NCI-H1694 treated with DMSO at 0.1 percent for 48 hours (cell line): ENCODE measurements around the gene ZNF778.
"Not testable (repeated sequence)": the region's sequence is repeated elsewhere in the genome, so short reads cannot be mapped to it uniquely, and the experiment has no call there.

Experiments
- DNase-seq: peaks from one replicate; lab custom pipeline; 2025; lab: John Stamatoyannopoulos, UW

Gene ZNF778

DNA sequence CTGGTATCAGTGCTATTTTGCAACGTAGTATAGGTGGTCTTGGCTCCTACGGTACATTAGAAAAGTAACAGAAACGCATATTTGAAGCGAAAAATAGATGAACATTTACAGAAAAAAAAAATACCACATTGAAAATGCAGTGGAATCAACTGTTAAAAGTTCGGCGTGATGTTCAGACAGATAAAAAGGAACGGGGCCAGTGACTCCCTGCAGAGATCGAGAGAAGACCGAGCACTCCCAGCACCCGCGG is 440 bp upstream of the ZNF778 start:
- no peak for DNase-seq

DNA sequence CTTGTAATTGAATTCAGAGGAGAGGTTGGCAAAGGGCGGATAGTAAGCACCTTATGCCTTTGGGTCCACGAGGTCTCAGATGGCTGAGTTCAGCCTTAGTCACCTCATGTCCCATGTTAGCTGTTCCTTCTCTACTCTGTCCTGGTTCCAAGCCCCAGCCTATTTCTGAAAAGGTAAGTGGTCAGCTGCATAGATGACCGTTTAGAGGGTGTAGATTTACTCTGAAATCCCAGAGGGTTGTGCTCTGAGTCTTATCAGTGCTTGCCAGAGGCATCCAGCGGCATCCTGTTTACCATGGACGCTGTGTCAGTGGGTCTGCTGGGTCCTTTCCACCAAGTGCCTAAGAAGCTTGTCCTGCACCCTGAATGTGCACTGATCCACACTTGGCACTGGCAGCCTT is 1.9 kb downstream of the ZNF778 start:
- no peak for DNase-seq

DNA sequence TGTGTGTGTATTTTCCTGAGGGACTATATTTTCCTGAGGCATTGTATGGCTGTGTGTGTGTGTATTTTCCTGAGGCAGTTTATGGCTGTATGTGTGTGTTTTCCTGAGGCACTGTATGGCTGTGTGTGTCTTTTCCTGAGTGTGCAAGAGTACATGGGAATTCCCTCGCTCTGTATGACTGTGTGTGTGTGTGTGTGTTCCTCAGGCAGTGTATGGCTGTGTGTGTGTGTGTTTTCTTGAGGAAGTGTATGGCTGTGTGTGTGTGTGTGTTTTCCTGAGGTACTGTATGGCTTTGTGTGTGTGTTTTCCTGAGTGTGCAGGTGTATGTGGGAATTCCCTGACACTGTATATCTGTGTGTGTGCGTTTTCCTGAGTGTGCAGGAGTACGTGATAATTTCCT is 4.1 kb downstream of the ZNF778 start:
- DNase-seq = no peak

DNA sequence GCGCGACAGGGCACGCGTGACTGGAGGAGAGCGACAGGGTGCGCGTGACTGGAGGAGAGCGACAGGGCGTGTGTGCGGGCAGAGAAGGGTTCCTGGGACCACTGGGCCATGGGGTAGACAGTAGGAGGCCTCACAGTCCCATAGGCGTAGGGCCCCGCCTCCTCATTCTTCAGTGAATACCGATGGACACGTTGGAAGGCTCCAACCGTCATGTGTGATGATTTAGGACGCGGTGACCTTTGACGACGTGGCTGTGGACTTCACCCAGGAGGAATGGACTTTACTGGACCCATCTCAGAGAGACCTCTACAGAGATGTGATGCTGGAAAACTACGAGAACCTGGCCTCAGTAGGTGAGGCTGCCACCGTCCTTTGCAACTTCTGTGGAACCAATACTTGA is 5.4 kb downstream of the ZNF778 start:
- no peak for DNase-seq

DNA sequence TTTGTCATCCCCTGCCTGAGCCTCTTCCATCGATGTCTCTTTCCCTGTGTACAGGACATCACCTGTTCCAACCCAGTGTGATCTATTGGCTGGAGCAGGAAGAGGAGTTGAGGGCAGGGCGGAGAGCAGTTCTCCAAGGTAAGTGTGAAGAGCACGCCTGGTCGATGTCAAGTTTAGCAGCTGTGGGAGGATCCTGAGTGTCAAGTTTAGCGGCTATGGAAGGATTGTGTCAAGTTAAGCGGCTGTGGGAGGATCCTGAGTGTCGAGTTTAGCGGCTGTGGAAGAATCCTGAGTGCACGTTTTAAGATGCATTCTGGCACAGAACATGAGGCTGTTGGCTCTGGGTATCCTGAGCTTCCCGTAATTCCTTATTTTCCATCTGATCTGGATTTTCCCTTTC is 7.2 kb downstream of the ZNF778 start:
- no peak for DNase-seq

DNA sequence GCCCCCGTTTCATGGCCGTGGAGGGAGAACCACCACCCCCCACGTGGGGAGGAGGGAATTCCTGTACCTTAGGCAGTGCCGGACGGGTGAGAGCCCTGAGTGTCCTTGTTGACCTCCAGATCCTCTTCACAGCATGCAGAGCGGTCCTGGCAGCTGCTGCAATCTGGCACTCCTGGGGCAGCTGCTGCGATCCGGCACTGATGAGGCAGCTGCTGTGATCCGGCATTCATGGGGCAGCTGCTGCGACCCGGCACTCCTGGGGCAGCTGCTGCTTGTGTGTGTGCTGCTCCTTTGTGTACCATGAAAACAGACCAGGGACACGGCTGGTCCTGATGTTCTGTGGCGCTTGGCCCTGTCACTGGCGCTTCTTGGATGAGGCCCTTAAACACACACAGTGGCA is 12.8 kb downstream of the ZNF778 start:
- no peak for DNase-seq

DNA sequence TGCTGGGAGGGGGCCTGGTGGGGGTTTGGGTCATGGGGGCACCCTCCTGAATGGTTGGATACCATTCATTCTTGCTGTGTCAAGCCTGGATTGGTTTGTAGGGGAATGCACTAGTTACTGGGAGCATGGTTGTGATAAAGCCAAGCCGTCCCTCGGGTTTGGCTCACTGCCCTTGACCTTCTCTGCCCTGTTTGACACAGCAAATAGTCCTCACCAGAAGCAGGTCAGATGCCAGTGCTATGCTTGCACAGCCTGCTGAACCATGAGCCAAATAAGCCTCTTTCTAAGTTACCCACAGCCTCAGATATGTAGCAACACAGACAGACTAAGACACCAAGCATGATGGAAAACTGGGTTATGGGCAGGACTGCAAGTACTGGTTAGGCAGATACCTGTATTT is 14.6 kb downstream of the ZNF778 start:
- no peak for DNase-seq

DNA sequence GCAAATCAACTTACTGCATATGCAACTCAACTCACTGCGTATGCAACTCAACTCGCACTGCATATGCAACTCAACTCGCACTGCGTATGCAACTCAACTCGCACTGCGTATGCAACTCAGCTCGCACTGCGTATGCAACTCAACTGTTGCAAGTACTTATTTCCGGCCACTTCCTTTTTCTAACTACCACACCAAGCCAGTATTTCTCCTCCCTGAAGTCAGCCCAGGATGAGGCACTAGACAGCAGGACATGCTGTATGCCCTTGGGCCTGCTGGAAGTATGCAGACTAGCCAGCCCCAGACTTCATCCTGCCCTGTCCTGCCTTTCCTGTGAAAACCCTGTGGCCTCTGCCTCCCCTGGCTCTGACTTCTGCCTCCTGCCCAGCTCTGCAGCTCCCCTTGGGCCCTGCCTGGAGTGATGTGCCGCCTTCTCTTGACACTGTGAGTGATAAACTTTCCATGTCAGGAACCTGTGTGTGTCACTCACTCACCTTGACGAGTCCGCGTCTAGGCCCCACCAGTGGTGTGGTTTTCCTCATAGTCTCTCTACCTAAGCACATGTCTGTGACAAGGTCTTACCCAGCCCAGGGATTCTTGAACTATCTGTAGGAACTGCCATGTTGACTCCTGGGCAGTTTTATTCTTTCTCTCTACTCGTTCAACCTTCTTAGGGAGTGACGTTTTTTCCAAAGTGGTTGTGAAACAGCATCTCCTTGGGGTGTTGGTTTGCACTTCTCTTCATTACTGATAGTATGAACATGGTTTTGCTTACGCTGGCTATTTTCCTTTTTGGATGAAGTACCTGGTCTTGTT is 16.4 kb downstream of the ZNF778 start:
- DNase-seq = no peak

DNA sequence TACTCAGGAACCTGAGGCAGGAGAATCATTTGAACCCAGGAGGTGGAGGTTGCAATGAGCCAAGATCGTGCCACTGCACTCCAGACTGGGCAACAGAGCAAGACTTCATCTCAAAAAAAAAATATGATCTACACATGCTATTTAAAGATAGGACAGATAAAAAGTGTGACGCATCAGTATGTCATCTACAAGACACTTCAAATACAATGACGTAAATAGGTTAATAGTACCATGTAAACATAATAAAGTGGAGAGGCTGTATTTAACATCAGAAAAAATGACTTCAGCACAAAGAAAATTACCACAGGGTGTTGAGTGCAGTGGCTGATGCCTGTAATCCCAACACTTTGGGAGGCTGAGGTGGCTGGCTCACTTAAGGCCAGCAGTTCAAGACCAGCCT is 20.2 kb downstream of the ZNF778 start:
- no peak for DNase-seq

DNA sequence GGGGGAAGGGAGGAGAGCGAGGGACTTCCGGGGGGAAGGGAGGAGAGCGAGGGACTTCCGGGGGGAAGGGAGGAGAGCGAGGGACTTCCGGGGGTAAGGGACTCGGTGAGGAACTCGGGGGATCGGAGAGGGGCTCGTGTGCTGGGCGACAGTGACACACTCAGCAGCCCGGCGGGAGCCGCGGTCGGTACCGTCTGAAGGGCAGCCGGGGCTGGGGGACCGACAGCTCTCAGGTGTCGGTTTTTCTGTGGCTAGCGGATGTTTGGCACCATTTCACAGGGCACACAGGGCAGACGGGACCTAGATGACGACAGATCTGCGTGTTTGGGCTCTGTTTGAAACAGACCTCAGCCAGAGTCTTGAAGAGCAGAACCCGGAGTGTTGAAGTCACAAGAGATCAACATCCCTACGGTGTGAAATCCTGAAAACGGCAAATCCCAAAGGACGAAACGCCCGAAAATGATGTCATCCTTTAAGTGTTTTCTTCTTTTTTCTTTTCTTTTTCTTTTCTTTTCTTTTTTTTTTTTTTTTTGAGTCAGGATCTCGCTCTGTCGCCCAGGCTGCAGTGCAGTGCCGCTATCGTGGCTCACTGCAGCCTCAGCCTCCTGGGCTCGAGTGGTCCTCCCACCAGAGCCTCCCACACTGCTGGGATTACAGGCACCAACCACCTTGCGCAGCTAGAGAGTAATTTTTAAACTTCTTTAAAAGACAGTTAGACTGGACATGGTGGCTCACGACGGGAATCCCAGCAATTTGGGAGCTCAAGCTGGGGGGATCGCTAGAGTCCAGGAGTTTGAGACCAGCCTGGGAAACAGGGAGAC is 23.9 kb downstream of the ZNF778 start:
- peak; percentile 45 for DNase-seq

DNA sequence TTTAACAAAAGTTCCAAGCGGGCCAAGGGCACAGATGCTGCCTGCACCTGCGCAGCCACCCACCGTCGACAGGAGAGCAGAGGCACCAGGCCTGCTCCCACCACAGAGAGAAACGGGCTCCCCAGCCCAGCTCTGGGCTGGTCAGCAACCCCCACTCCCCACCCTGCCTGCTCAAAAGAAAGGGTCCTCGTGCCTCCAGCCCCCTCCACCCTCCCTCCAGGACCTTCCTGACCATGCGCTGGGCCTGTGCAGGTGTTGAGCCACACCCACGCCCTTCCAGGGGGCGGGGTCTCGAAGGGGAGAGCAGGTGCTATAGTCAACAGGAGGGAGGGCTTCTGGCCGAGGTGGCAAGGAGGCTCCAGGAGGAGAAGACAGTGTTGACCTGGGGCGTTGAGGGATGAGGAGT is 25.3 kb downstream of the ZNF778 start:
- DNase-seq = no peak

DNA sequence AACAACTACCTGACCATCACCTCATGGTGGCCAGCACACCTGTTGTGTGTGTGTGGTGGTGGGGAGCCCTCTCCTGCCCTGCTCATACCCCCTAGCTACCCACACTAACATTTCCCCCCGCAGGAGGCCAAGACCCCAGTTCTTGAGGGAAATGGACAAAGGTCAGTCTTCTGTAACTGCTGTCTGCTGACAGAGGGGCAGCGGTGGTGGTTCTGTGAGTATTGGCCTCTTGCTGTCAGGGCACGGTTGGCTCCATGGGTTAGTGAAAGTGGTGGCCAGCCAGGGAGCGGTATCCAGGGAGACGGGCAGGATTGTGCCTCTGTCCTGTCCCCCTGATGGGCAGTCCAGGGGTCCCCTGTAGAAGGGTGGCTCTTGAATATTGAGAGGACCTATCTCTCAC is 26.2 kb downstream of the ZNF778 start:
- no peak for DNase-seq

DNA sequence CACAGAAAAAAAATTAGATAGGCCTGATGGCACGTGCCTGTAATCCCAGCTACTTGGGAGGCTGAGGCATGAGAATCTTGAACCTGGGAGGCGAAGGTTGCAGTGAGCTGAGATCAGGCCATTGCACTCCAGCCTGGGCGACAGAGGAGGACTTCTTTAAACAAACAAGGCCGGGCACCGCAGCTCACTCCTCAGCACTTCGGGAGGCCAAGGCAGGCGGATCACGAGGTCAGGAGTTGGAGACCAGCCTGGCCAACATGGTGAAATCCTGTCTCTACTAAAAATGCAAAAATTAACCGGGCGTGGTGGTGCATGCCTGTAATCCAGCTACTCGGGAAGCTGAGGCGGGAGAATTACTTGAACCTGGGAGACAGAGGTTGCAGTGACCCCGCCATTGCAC is 26.8 kb downstream of the ZNF778 start:
- not testable (repeated sequence) for DNase-seq

DNA sequence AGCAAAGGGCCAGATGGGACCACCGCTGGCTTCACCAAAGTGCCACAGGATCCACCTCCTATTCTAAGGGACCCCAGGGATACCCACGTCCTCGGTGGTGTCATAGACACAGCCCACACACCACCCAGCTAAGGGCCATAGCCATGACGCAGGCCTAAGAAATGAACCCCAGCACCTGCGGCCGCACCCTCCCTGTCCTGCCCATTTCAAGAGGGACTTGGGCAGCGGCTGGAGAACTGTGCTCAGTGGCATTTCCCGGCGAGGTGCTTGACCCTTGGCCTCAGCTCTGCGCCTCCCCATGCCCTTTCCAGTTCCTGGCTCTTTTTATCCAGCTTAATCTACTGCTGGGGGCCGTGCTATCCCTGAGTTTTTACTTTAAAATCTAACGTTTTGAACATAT is 27.3 kb downstream of the ZNF778 start:
- DNase-seq = no peak

DNA sequence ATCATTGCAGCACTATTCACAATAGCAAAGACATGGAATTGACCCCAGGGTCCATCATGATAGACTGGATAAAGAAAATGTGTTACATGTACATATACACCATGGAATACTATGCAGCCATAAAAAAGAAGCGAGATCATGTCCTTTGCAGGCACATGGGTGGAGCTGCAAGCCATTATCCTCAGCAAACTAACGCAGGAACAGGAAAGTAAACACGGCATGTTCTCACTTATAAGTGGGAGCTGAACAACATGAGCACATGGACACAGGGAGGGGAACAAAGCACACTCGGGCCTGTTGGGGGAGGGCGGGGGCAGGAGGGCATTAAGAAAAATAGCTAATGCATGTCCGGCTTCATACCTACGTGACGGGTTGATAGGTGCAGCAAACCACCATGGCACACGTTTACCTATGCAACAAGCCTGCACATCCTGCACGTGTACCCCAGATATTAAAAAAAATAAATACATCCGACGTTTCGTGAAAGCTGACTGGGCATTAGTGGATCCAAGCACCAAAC is 28.9 kb downstream of the ZNF778 start:
- DNase-seq = no peak

DNA sequence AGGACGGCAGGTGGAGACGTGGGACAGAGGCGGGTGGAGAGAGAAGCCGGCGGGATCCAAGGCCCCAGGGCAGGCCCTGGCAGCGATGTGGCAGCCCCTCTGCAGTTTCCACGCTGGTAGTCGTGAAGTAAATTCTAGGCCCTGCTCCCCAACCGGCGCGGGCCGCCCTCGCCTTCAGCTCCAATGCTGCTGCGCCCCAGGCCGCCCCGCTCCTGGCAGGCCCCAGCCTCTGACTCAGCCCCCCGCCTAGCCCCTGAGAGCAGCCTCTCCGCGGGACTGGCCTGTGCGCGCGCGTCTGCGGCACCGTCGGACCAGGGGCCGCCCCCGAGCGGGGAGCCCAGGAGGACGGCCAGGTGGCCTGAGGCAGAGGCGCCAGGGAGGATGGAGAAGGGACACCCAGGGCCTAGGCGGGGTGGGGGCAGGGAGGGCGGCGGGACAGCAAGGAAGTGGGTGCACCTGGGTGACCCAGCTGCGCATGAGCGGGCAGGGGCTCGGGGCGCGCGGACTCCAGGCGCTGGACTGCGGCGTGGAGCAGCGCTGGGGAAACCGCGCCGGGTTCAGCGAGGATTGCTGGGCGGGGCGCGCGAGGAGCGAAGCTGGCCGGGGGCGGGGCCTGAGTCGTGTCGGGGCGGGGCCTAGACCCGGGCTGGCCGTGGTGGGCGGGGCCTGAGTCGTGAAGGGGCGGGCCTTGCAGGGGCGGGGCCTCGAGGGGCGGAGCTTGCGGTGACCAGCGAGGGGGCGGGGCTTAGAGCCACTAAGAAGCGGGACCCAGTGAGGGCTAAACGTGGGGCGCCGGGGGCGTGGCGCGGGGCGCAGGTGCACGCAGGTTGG is 29.6 kb downstream of the ZNF778 start:
- peak; percentile 19 for DNase-seq

DNA sequence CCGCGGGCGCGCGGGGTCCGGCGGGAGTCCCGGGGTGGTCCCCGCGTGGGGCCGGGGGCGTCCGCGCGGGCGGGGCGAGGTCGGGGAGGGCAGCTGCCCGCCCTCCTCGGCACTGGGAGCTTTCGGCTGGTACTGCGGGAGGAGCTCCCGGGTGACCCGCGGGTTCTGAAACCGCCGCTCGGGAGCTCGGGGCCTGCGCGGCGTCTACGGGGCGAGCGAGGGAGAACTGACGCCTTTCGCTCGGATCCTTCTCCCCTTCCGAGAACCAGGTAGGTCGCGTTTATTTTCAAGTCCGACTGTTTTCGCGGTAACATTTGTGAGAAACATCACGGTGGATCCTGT is 30.2 kb downstream of the ZNF778 start:
- DNase-seq = not testable (repeated sequence)

DNA sequence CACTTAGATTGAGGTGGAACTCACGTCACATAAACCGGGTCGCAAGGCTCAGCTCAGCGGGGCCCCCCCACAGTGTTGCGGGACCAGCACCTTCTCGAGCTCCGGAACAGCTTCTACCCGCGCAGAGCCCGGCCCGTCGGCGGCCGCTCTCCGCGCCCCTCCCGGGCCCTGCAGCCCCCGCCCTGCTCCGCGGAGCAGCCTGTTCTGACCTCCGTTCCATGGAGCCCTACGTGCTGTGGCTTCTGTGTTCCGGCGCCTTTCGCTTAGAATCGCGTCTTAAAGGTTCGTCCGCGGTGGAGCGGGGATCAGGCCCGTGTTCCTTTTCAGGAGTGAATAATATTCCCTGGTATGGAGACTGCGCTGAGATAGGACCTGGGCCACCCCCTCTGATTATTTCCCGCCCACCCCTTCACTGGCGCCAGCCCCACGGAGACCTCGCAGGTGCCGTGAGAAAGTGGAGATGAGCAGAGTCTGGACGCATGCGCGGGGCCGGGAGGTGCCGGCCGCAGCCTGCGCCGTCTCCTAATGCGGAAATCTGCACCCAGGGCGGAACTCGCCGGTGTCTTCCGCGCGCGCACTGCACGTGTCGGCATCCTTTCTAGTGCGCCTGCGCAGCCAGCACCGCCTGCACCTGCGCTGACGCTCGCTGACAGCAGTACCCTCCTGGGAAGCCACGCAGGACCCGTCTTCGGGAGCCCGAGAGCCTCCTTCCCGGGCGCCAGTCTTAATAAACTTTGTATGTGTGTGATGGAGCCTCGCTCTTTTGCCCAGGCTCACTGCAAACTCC is 30.9 kb downstream of the ZNF778 start:
- DNase-seq = no peak

DNA sequence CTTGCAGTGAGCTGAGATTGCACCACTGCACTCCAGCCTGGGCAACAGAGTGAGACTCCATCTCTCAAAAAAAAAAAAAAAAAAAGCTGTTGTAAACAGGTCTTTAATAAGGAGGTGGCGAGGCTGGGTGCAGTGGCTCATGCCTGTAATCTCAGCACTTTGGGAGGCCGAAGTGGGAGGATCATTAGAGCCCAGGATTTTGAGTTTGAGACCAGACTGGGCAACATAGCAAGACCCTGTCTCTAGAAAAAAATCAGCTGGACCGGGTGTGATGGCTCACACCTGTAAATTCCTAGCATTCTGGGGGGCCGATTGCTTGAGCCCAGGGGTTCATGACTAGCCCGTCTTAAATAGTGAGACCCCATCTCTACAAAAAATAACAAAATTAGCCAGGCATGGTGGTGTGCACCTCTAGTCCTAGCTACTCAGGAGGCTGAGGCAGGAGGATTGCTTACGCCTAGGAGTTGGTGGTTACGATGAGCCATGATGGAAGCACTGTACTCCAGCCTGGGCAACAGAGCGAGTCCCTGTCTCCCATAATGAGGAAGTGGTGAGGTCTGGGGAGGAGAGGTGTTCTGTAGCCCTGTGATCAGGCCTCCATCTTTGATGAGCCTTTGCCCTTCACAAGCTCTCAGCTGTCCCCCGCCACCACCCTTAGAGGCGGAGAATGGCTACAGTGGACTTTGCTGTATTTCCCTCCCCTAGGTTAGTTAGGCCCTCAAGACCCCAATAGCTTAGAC is 36.2 kb downstream of the ZNF778 start:
- no peak for DNase-seq

DNA sequence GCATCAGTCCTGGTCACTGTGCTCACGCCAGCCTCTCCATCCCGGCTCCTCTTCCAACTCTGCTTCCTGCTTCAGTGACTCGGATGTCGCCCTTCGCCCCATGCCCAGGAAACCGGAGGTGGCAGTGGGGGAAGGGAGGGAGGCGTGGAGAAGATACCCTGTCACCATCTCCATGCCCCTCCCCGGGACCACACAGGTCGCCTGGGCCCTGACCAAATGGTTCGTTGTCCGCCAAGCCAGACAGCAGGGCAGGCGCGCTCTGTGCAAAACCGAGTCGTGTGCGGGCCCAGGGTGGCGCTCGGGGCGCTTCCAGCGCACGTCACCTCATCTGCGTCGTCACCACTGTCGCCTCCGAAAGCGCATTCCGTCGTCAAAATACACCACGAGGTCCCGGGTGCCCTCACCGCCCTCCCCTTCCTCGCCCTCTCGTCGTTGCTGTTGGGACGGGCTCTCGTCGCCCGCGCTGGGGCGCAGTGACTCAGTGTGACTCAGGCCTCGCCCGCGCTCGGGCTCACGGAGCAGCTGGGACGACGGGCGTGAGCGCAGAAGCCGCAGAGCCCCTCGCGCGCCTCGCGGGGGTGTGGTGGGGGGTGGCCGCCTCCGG is 39.2 kb downstream of the ZNF778 start:
- no peak for DNase-seq

DNA sequence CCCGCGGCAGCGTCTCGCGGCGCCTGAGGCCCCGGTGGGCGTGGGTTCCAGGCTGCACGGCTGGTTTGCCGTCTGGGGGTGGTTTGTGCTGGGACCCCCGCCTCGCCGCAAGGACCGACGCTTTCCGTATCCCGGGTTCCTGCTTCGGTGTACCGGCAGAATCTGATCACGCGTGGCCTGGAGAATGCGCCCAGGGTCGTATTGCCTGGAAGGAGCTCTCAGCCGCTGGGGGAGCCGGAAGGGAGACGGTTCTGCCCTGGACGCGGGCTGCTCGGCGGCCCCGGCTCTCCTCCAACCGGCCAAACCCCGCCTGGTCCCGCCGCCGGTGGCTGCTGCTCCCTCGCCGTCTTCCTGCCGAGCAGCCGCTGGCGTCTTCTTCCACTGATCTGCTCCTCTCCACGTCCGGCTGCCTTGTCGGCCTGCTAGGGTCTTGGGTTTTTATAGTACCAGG is 39.8 kb downstream of the ZNF778 start:
- DNase-seq = no peak
